ENCODE results near the gene CADM1.

- TF ChIP-seq CTCF (IDR thresholded peaks at IDR 0.05; ENCODE audit: low read depth, low read length) (no peak), EZH2phosphoT487 (IDR thresholded peaks at IDR 0.05; ENCODE audit: low read depth) (no peak)
These were observed 31.6 kb upstream of the CADM1 start for GRCh38 chr11:115535781-115536180.

Data from OCI-LY3 (cell line).